GM12874 (cell line): ENCODE results near the gene GLRA1.

Experiments
- CTCF ChIP-seq: IDR thresholded peaks from 2 replicates; pipeline ENCODE4 v1.5.1; 2011; ENCODE audit warnings: low read depth, mild to moderate bottlenecking, control low read depth, low read length, moderate library complexity; ENCODE audit not compliant: insufficient read depth

GLRA1 gene

GRCh38 chr5:151917904-151918303 lies 6.7 kb downstream of the GLRA1 start:
- no peak for TF ChIP-seq CTCF

- no peak for TF ChIP-seq CTCF
Measured at GRCh38 chr5:151913425-151913824, 11.2 kb downstream of the GLRA1 start.

GRCh38 chr5:151912360-151912759 lies 12.3 kb downstream of the GLRA1 start:
- TF ChIP-seq CTCF: no peak

GRCh38 chr5:151911011-151911410 lies 13.6 kb downstream of the GLRA1 start:
- no peak for TF ChIP-seq CTCF

GRCh38 chr5:151909628-151910027 lies 15.0 kb downstream of the GLRA1 start:
- no peak for TF ChIP-seq CTCF

- TF ChIP-seq CTCF: no peak
Measured at GRCh38 chr5:151906246-151906645, 18.4 kb downstream of the GLRA1 start.

- no peak for TF ChIP-seq CTCF
Measured at GRCh38 chr5:151905557-151905961, 19.1 kb downstream of the GLRA1 start.

GRCh38 chr5:151904909-151905308 lies 19.7 kb downstream of the GLRA1 start:
- no peak for TF ChIP-seq CTCF
